Ishikawa (cell line): ENCODE data around the gene ALX4.

ENCODE experiments used
- CEBPB ChIP-seq: IDR thresholded peaks from 2 replicates; pipeline ENCODE4 v1.6.1; 2012
- CREB1 ChIP-seq: IDR thresholded peaks from 2 replicates; pipeline ENCODE4 v1.6.1; 2012; ENCODE audit warnings: low read depth
- EGR1 ChIP-seq: IDR thresholded peaks from 2 replicates; pipeline ENCODE4 v1.6.1; 2012
- EP300 ChIP-seq: IDR thresholded peaks from 2 replicates; pipeline ENCODE4 v1.6.1; 2012; ENCODE audit warnings: borderline replicate concordance
- FOXM1 ChIP-seq: IDR thresholded peaks from 2 replicates; pipeline ENCODE4 v1.6.1; 2012; ENCODE audit warnings: low read depth, borderline replicate concordance
- NFIC ChIP-seq: IDR thresholded peaks from 2 replicates; pipeline ENCODE4 v1.6.1; 2012
- RAD21 ChIP-seq: IDR thresholded peaks from 2 replicates; pipeline ENCODE4 v1.6.1; 2012; ENCODE audit warnings: low read depth
- TAF1 ChIP-seq: IDR thresholded peaks from 2 replicates; pipeline ENCODE4 v1.6.1; 2012; ENCODE audit warnings: low read depth, mild to moderate bottlenecking
- TCF12 ChIP-seq: IDR thresholded peaks from 2 replicates; pipeline ENCODE4 v1.6.1; 2012; ENCODE audit warnings: low read depth
- TEAD4 ChIP-seq: IDR thresholded peaks from 2 replicates; pipeline ENCODE4 v1.6.1; 2012
- USF1 ChIP-seq: IDR thresholded peaks from 2 replicates; pipeline ENCODE4 v1.6.1; 2012
- YY1 ChIP-seq: IDR thresholded peaks from 2 replicates; pipeline ENCODE4 v1.6.1; 2012; ENCODE audit warnings: low read depth
- ZBTB7A ChIP-seq: IDR thresholded peaks from 2 replicates; pipeline ENCODE4 v1.6.1; 2012; ENCODE audit warnings: low read depth
- TF ChIP-seq, protein P1 (sequence below): IDR thresholded peaks from 2 replicates; pipeline ENCODE4 v1.6.1; 2012; ENCODE audit warnings: low read depth, mild to moderate bottlenecking
- TF ChIP-seq, protein P2 (sequence below): IDR thresholded peaks from 2 replicates; pipeline ENCODE4 v1.6.1; 2012

Gene ALX4

GRCh38 chr11:44228379-44228778, 81.6 kb downstream of the ALX4 start:
- TF ChIP-seq TAF1 (no peak), CREB1 (no peak), EGR1 (no peak), NFIC (no peak), YY1 (no peak), USF1 (no peak), TCF12 (no peak), EP300 (no peak), RAD21 (no peak), ZBTB7A (no peak), CEBPB (no peak), TEAD4 (no peak), FOXM1 (no peak)
- TF ChIP-seq, protein P1, sequence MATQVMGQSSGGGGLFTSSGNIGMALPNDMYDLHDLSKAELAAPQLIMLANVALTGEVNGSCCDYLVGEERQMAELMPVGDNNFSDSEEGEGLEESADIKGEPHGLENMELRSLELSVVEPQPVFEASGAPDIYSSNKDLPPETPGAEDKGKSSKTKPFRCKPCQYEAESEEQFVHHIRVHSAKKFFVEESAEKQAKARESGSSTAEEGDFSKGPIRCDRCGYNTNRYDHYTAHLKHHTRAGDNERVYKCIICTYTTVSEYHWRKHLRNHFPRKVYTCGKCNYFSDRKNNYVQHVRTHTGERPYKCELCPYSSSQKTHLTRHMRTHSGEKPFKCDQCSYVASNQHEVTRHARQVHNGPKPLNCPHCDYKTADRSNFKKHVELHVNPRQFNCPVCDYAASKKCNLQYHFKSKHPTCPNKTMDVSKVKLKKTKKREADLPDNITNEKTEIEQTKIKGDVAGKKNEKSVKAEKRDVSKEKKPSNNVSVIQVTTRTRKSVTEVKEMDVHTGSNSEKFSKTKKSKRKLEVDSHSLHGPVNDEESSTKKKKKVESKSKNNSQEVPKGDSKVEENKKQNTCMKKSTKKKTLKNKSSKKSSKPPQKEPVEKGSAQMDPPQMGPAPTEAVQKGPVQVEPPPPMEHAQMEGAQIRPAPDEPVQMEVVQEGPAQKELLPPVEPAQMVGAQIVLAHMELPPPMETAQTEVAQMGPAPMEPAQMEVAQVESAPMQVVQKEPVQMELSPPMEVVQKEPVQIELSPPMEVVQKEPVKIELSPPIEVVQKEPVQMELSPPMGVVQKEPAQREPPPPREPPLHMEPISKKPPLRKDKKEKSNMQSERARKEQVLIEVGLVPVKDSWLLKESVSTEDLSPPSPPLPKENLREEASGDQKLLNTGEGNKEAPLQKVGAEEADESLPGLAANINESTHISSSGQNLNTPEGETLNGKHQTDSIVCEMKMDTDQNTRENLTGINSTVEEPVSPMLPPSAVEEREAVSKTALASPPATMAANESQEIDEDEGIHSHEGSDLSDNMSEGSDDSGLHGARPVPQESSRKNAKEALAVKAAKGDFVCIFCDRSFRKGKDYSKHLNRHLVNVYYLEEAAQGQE: no peak

DNA sequence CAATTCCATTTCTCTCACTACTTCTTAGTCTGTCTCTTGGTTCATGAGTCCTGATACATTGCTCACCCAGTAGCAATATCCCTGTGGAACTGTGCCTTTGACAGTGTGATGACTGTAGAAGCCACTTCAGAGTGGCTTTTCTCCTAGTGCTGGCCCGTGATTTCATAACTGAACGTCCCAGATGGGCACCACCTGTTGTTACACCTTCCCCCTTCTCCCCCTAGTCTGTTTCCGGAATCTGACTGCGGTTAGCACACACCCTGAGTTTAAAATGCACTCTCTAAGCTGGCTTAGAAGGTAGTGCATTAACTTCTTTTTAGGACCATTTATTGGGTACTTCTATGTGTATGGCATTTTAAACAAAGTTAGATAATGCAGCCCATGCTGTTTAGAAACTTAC, 83.0 kb downstream of the ALX4 start:
- TF ChIP-seq TAF1 (no peak), EP300 (no peak), YY1 (no peak), CEBPB (no peak), TCF12 (no peak), ZBTB7A (no peak)
- TF ChIP-seq, protein P1: no peak

DNA sequence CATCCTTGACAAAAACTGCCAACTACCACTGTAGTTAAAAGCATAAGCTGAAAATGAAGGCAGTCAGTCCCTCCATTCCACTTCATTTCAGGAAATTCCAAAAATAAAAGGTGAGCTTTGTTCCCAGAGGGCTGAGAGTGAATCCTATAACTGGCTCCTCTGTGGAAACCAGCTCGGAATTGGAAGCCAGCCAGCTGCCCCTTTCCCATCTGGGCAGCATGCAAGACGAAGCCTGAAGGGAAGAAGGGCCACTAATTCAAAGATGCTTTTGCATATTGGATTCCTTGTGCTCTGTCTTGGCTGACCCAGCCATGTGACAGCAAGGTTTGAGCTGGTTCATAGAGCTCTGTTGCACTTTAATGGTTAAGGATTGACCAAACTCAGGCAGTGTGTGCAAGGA, 83.4 kb downstream of the ALX4 start:
- no peak for TF ChIP-seq TAF1
- no peak for TF ChIP-seq TCF12
- TF ChIP-seq USF1: no peak
- TF ChIP-seq FOXM1: no peak
- no peak for TF ChIP-seq EP300
- no peak for TF ChIP-seq RAD21
- TF ChIP-seq TEAD4: no peak
- TF ChIP-seq, protein P2, sequence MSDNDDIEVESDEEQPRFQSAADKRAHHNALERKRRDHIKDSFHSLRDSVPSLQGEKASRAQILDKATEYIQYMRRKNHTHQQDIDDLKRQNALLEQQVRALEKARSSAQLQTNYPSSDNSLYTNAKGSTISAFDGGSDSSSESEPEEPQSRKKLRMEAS: no peak
- no peak for TF ChIP-seq YY1
- no peak for TF ChIP-seq ZBTB7A
- TF ChIP-seq EGR1: no peak
- TF ChIP-seq, protein P1: no peak
- no peak for TF ChIP-seq CREB1

DNA sequence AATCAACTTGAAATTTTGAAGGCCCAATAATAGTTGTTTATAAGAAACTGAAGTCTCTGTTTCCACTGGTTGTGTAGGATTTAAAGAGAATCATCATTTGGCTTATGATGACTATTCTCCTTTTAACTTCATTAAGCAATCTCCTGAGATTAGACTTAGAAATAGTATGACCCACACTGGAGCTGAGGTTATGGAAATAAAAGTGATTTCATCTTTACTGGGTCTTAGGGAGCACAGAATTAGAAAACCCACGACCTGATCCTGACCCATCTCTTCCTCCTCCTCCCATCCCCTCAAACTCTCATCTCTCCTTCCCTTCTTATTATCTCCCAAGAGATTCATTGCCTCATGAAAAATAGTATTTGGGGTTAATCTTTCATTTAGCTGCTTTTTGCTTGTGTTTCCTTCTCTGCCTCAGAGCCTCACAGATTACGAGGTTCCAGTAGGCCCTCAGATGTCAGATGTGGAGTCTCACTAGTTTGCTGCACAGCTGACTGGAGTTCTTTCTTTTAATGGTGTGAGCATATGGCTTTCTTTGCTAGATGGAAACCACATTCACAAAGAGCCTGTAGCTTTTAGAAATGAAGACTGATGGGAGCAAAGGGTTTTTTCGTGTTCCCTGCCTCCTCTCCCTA, 85.0 kb downstream of the ALX4 start:
- TF ChIP-seq TCF12: no peak
- no peak for TF ChIP-seq NFIC
- TF ChIP-seq CREB1: no peak
- no peak for TF ChIP-seq CEBPB
- no peak for TF ChIP-seq USF1
- TF ChIP-seq ZBTB7A: no peak
- TF ChIP-seq, protein P2: no peak
- TF ChIP-seq TEAD4: no peak
- no peak for TF ChIP-seq EGR1
- no peak for TF ChIP-seq YY1
- no peak for TF ChIP-seq TAF1
- no peak for TF ChIP-seq RAD21
- TF ChIP-seq EP300: no peak
- TF ChIP-seq FOXM1: no peak
- TF ChIP-seq, protein P1: no peak
